Activated T-helper 2 cell treated with anti-CD3 and anti-CD28 coated beads, Interferon-gamma antibody, Interleukin-2, Interleukin-4, amounts not matched to agents 10 μg/mL and 5 μg/mL and 100 μg/mL, durations not matched to agents 14 hours and 24 hours and 36 hours (primary cell): ENCODE results near the gene PON2. TPM values are rescaled to one million over a fixed set of nuclear protein-coding genes. Genes with fewer than 3 reads are reported as not detected.

Experiments used
- DNase-seq: peaks from one replicate; pipeline ENCODE4 v3.0.0; 2021; ENCODE audit warnings: low spot score
- H3K27ac Mint-ChIP-seq: one replicate; pipeline ENCODE4 v1.8.0; 2021; ENCODE audit warnings: mixed read lengths
- H3K27me3 Mint-ChIP-seq: one replicate; pipeline ENCODE4 v1.8.0; 2021; ENCODE audit warnings: low read depth, mixed read lengths
- H3K36me3 Mint-ChIP-seq: one replicate; pipeline ENCODE4 v1.8.0; 2021; ENCODE audit warnings: low read depth, mixed read lengths
- H3K4me1 Mint-ChIP-seq: one replicate; pipeline ENCODE4 v1.8.0; 2021; ENCODE audit warnings: low read depth, mixed read lengths
- H3K4me3 Mint-ChIP-seq: one replicate; pipeline ENCODE4 v1.8.0; 2021; ENCODE audit warnings: low read depth, mild to moderate bottlenecking, moderate library complexity, mixed read lengths
- H3K9me3 Mint-ChIP-seq: one replicate; pipeline ENCODE4 v1.8.0; 2021; ENCODE audit warnings: mixed read lengths
- intact Hi-C: fragments of 100-400 bp; cut with micrococcal nuclease; formaldehyde crosslinking; loops from one replicate; pipeline ENCODE4 v1.15.1; 2023
- total RNA-seq: library from RNA; stranded (reverse); gene quantifications from 2 replicates; pipeline ENCODE4 v1.2.3, GENCODE V29; 2022

PON2 gene
- total RNA-seq = 16.5 and 17.5 TPM in 2 replicates

DNA sequence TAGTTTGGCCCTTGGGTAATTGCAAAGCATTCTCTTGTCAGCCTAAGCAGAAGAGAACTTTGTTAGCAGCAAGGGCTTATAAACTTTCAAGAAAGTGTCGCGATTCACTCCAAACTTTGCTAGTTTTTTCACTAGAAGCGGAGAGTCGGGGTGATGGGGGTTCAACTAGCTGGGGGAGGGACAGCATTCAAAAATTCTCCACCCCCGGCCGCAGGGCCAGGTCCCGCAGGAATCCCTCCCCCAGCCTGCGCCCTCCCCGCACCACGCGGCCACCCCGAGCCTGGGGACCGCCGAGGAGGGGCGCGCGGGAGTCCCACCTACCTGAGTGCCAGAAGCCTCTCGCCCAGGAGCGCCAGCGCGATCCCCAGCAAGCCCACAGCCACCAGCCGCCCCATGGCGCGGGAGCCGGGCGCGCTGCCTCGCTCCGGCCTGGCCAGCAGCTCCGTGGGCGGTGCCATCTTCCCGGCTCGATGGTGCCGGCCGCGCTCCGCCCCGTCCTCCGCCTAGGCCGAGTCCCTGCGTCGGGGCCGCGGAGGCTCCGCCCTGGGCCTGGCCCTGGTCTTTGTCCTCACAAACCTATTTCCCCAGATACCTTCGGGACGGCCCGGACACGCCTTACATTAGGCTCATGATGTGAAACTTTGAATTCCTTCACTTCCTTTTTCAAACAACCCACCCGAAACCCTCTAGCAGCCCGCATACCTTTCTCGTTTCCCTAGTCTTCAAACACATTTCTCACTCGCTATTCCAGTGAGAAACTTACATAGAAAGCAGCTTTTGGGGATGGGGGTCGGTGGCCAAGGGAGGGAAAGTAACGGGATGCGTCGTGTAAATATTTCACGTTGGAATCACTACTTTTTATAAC is at the start of gene PON2:
TSS of gene PON2 (minus strand) at position 472 of the 865 bp plus-strand sequence. CDS start at position 395, 77 bp downstream.
- Mint-ChIP-seq H3K27me3 (peaks cover 6% of the 10 kb centered on the region), H3K4me1 (peaks cover 15% of the 10 kb centered on the region), H3K36me3 (peaks cover 6% of the 10 kb centered on the region), H3K4me3 (peak within 1 kb of the TSS; percentile 82), H3K27ac (peak within 1 kb of the TSS; percentile 77), H3K9me3 (no peaks in the 10 kb centered on the region)
- intact Hi-C loops = loop anchor here (2.0 to 5.0 kb wide), 2 partner anchors 37 to 66 kb away; partner anchors contain the start of gene PON3
- peak; percentile 35 for DNase-seq

- no peaks in the 10 kb centered on the region for H3K4me1 Mint-ChIP-seq
- no peaks in the 10 kb centered on the region for H3K9me3 Mint-ChIP-seq
- intact Hi-C loops = no loop called here
- H3K4me3 Mint-ChIP-seq = no peak overlapping the region
- no peak overlapping the region for H3K27ac Mint-ChIP-seq
- H3K27me3 Mint-ChIP-seq = peaks cover 16% of the 10 kb centered on the region
- DNase-seq = no peak
- H3K36me3 Mint-ChIP-seq = no peaks in the 10 kb centered on the region
Measured at GRCh38 chr7:95482424-95482823, 47.6 kb upstream of the PON2 start.

GRCh38 chr7:95481271-95482165 is 46.7 kb upstream of the PON2 start:
- H3K27me3 Mint-ChIP-seq = peaks cover 16% of the 10 kb centered on the region

GRCh38 chr7:95479992-95480624 is 45.3 kb upstream of the PON2 start:
- no peak for DNase-seq
- Mint-ChIP-seq H3K9me3 (no peaks in the 10 kb centered on the region), H3K4me1 (no peaks in the 10 kb centered on the region), H3K36me3 (no peaks in the 10 kb centered on the region), H3K27ac (no peak overlapping the region), H3K27me3 (peaks cover 12% of the 10 kb centered on the region), H3K4me3 (no peak overlapping the region)
- intact Hi-C loops = loop anchor here (2.0 to 5.0 kb wide), 3 partner anchors 21 to 1033 kb away; partner anchors contain the start of gene SGCE

More at GRCh38 chr7:95481271-95482165, 46.7 kb upstream of the PON2 start:
- Mint-ChIP-seq H3K27ac (no peak overlapping the region), H3K9me3 (no peaks in the 10 kb centered on the region), H3K4me1 (no peaks in the 10 kb centered on the region), H3K36me3 (no peaks in the 10 kb centered on the region), H3K4me3 (no peak overlapping the region)
- intact Hi-C loops = no loop called here
- DNase-seq = no peak

DNA sequence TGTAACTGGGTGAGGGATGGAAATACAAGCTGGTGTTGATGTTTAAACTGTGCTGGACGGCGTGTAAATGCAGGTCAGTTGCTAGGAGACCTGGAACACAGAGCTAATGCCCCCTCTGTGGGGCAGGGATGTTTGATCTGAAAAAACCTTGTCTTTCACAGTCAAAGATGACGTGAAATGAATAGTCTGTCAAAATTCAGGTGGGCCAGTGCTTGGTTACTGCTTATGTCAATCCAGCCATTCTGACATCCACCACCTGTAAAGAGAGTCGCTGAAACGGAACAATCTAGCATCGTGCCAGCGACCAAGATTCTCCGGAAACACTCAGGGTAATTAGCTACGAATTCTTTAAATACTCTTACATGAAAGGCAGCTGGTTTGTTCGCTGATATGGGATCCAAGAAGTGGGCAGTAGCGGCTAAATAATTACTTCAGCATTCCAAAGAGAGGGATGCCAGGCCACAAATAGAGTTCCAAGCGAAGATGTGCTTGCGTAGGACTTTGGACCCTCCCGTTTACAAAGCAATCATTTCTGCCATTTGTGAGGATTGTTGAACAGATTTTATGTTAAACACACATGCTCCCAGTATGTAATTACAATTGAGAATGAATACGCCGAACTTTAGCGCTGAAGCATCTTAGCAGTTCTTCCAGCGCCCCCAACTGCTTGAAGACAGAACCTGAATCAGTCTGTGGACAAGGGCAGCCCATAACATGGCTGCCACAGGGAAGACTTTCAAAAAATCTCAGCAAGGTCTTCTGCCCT is 43.6 kb upstream of the PON2 start:
- DNase-seq = no peak
- Mint-ChIP-seq H3K9me3 (no peaks in the 10 kb centered on the region), H3K27ac (no peak overlapping the region), H3K36me3 (no peaks in the 10 kb centered on the region), H3K4me3 (no peak overlapping the region), H3K4me1 (no peaks in the 10 kb centered on the region), H3K27me3 (peaks cover 10% of the 10 kb centered on the region)
- intact Hi-C loops = loop anchor here (2.0 to 5.0 kb wide), 3 partner anchors 22 to 1031 kb away; partner anchors contain the start of gene SGCE

DNA sequence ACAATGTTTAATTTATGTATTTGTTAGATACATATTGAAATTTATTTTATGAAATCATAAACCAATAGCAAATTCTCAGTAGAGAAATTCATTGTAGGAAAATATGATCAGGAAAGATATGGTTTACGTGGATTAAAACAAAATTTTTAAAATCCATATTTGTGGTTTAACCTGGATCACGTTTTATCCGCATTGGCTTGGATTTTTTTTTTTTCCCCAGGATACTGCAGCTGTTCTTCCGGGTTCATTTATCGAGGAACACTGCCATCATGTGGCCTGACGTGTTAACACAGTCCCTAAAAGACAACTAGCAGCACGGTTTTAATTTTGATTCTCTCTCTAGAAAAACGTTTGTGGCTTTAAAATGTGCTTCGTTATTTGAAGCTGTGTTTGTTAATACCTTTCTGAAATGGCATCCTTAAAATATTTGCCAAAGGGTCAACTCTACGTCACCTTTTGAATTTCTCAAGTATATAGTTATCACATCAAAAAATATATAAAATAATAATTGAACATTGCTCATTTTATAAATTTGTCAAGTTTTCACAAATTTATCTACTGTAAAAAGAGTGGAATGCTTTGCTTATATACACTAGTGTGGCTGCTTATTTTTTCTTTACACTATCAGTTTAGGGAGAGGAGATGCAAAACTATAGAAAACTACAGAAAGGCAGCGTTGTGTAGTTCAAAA is 42.2 kb upstream of the PON2 start:
- H3K36me3 Mint-ChIP-seq = no peaks in the 10 kb centered on the region
- H3K9me3 Mint-ChIP-seq = no peaks in the 10 kb centered on the region
- H3K27ac Mint-ChIP-seq = no peak overlapping the region
- peak; percentile 34 for DNase-seq
- no peak overlapping the region for H3K4me3 Mint-ChIP-seq
- no peaks in the 10 kb centered on the region for H3K4me1 Mint-ChIP-seq
- H3K27me3 Mint-ChIP-seq = peaks cover 10% of the 10 kb centered on the region
- intact Hi-C loops = loop anchor here (2.0 to 5.0 kb wide), 3 partner anchors 80 to 1030 kb away; partner anchors contain the start of genes PON3 and SGCE

DNA sequence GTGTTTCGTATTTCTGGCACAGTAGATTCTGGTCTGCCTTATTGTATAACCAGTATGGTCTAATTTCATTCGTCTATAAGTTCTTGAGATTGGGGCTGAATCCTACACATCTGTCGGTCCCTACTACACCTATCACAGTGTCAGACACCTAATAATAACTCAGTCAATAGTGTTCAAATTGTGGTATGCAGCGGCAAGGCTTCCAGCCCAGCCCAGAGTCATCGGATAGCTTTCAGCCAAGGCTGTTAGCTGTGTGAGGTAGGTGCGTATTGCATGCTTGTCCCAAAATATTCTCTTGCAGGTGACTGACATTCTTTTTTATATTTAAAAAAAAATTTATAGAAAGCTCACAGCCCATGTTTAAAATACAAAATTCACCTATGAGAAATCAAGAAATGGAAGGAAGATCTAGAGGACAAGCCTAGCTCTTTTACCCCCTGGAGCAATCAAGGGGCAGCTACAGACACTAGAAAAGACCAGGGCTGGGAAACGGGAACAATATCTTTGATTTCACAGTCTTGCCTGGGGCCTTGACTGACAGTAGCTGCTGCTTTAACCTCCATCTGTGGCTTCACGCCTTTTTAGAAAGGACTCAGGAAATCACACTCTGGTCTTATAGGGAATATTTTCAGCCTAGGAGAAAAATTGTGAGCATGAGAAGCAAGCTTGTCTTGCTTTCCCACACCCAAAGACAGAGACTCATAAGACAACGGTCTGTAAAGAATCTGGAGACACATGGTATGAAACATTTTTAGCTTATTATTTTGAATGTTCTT is 41.4 kb upstream of the PON2 start:
- intact Hi-C loops = loop anchor here (2.0 to 5.0 kb wide), 3 partner anchors 79 to 1029 kb away; partner anchors contain the start of genes PON3 and SGCE
- H3K4me3 Mint-ChIP-seq = no peak overlapping the region
- H3K27ac Mint-ChIP-seq = no peak overlapping the region
- H3K36me3 Mint-ChIP-seq = no peaks in the 10 kb centered on the region
- no peak for DNase-seq
- H3K27me3 Mint-ChIP-seq = peaks cover 10% of the 10 kb centered on the region
- peaks cover under 1% of the 10 kb centered on the region for H3K4me1 Mint-ChIP-seq
- H3K9me3 Mint-ChIP-seq = no peaks in the 10 kb centered on the region

DNA sequence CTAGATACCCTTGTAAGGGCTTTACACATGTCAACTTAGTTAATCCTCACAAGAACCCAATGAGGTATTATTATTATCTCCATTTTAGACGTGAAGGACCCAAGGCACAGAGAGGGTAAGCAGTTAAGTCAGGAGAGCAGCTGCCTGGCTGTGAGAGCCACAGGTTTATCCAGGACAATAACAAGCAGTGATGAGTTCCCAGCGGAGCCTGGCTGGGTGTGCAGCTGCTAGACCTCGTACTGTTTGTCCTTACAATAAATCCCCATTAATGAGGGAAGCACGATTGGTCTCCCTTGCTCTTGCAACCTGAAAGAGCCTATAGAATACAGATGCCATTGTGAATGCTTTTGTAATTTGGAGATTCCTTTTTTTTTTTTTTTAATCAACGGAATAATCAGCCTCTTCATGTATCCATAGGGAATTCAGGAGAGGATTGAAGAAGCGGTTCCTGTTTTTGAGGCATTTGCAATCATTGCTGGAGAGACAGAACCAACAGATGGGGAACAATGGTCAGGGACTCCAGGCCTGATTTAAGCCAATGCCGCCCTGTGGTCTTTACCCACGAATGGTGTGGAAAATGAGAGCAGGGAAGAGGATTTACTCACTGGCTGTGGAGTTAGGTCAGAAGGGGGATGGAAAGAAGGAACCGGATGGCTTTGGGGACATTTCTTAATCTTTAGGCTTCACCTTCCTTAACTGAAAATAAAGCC is 38.6 kb upstream of the PON2 start:
- Mint-ChIP-seq H3K27me3 (peaks cover 4% of the 10 kb centered on the region), H3K27ac (no peak overlapping the region), H3K36me3 (no peaks in the 10 kb centered on the region), H3K9me3 (no peaks in the 10 kb centered on the region), H3K4me3 (no peak overlapping the region), H3K4me1 (peaks cover 13% of the 10 kb centered on the region)
- intact Hi-C loops = no loop called here
- DNase-seq = no peak

GRCh38 chr7:95472581-95473161 is 37.8 kb upstream of the PON2 start:
- intact Hi-C loops = no loop called here
- Mint-ChIP-seq H3K36me3 (no peaks in the 10 kb centered on the region), H3K27me3 (peaks cover 1% of the 10 kb centered on the region), H3K27ac (no peak overlapping the region), H3K9me3 (no peaks in the 10 kb centered on the region), H3K4me1 (peaks cover 13% of the 10 kb centered on the region), H3K4me3 (no peak overlapping the region)
- no peak for DNase-seq

- H3K4me3 Mint-ChIP-seq = no peak overlapping the region
- H3K36me3 Mint-ChIP-seq = no peaks in the 10 kb centered on the region
- DNase-seq = no peak
- H3K4me1 Mint-ChIP-seq = peaks cover 13% of the 10 kb centered on the region
- H3K27ac Mint-ChIP-seq = no peak overlapping the region
- no peaks in the 10 kb centered on the region for H3K9me3 Mint-ChIP-seq
- no peaks in the 10 kb centered on the region for H3K27me3 Mint-ChIP-seq
- intact Hi-C loops = no loop called here
Measured at GRCh38 chr7:95471071-95471470, 36.2 kb upstream of the PON2 start.
